CD1c-positive myeloid dendritic cell (primary cell): ENCODE results near the gene NELFB.
"Not testable (repeated sequence)": the region's sequence is repeated elsewhere in the genome, so short reads cannot be mapped to it uniquely, and the experiment has no call there.

Source experiments
- DNase-seq: peaks from one replicate; pipeline ENCODE4 v3.0.0-alpha.2; 2016; ENCODE audit errors: extremely low spot score

Gene NELFB

DNA sequence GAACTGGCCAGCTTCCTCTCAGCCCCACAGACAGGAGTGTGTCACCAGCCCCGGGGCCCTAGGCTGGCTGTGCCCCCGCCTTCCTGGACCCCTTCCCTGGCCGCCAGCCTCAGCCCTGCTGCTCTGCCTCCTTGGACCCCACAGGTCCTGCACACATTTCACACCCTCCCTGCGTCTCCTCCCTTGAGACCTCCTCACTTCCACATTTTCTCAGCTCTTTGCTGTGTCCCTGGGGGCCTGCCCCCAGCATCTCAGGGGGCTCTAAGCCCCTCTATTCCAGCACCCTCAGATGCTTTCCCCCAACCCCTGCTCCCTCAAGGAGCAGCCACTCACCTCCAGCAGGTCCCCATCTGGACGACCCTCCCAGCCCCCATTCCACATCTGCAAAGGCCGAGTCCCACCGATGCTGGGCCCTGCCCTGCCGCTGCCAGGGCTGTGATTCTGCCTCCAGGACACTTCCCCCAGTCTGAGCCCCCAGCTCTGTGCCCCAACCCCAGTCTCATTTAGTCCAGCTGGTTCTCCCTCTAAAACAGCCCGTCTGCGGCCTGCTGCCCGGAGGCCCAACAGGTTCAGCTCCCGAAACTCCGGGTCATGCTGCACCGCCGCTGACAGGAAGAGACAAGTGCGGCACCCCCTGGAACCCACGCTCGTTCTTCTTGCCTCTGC is 20.2 kb upstream of the NELFB start:
- no peak for DNase-seq

- DNase-seq: no peak
Measured at GRCh38 chr9:137235424-137236237, 19.5 kb upstream of the NELFB start.

GRCh38 chr9:137236238-137236935 is 18.7 kb upstream of the NELFB start:
- peak; percentile 93 for DNase-seq

- DNase-seq: no peak
Measured at GRCh38 chr9:137236936-137237421, 18.1 kb upstream of the NELFB start.

- DNase-seq: no peak
Measured at GRCh38 chr9:137237759-137238726, 17.1 kb upstream of the NELFB start.

DNA sequence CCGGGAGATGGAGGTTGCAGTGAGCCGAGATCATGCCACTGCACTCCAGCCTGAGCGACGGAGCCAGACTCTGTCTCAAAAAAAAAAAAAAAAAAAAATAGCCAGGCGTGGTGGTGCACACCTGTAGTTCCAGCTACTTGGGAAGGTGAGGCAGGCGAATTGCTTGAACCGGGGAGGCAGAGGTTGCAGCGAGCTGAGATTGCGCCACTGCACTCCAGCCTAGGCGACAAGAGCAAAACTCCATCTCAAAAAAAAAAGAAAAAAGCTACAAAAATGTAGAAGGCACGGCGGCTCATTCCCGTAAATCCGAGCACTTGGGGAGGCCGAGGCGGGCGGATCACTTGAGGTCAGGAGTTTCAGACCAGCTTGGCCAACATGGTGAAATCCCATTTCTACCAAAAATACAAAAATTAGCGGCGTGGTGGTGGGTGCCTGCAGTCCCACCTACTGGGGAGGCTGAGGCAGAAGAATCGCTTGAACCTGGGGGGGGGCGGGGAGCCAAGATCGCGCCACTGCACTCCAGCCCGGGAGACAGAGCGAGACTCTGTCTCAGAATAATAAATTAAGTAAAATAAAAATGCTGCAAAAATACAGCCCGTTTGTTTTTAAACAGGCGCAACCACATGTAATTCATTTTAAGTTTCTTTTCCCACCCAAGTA is 15.5 kb upstream of the NELFB start:
- DNase-seq: not testable (repeated sequence)

GRCh38 chr9:137240318-137240840 is 14.7 kb upstream of the NELFB start:
- DNase-seq: peak; percentile 87

DNA sequence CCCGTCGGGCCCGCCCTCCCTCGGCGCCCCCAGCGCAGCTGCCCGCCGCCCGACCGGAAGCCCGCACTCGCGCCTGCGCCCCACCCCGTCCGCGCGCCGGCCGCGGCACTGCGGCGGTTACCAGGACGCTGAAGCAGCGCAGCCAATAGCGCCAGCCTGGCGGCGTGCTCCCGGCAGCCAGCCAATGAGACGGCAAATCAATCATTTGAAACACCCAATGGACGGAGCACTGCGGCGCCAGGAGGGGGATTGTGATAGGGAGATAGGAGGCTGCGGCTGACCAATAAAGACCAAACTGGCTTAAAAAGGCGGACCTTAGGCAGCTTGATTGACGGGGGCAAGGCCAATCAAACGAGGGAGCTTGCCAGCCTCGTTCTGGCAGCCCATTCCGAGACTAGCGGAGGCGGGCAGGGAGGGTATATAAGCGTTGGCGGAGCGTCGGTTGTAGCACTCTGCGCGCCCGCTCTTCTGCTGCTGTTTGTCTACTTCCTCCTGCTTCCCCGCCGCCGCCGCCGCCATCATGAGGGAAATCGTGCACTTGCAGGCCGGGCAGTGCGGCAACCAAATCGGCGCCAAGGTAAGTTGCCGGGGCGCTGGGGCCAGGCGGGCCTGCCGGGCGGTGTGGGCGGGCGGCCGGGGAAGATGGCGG is 14.2 kb upstream of the NELFB start, which contains the start of gene TUBB4B:
Gene TUBB4B (plus strand): TSS at position 447 of the 649 bp plus-strand sequence. CDS start 74 bp downstream, at position 521.
- peak; percentile 99 for DNase-seq

DNA sequence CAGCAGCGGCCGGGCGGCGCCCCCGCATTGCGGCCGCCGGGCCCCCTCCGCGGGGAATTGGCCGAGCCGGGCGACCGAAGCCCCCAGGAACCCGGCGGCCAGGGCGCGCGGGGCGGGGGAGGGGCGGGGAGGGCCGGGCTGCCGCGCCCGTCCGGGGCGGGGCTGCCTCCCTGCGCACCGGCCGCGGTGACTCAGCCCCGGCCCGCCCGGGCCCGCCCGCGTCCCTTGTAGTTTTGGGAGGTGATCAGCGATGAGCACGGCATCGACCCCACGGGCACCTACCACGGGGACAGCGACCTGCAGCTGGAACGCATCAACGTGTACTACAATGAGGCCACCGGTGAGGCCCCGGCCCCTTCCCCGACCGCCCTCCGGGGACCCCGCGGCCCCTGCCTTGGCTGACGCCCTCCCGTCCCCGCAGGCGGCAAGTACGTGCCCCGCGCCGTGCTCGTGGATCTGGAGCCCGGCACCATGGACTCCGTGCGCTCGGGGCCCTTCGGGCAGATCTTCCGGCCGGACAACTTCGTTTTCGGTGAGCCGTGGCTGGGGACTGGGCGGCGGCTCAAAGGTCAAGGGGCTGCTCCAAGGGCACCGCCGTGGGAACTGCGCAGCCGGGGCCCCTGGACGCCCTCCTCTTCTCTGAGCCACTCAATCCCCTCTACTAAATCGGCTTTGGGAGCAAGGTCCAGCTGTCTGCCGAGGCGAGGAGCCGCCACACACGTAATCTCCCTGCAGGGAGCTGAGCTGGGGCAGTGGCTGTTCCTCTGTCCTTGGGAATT is 13.4 kb upstream of the NELFB start:
- DNase-seq: no peak

DNA sequence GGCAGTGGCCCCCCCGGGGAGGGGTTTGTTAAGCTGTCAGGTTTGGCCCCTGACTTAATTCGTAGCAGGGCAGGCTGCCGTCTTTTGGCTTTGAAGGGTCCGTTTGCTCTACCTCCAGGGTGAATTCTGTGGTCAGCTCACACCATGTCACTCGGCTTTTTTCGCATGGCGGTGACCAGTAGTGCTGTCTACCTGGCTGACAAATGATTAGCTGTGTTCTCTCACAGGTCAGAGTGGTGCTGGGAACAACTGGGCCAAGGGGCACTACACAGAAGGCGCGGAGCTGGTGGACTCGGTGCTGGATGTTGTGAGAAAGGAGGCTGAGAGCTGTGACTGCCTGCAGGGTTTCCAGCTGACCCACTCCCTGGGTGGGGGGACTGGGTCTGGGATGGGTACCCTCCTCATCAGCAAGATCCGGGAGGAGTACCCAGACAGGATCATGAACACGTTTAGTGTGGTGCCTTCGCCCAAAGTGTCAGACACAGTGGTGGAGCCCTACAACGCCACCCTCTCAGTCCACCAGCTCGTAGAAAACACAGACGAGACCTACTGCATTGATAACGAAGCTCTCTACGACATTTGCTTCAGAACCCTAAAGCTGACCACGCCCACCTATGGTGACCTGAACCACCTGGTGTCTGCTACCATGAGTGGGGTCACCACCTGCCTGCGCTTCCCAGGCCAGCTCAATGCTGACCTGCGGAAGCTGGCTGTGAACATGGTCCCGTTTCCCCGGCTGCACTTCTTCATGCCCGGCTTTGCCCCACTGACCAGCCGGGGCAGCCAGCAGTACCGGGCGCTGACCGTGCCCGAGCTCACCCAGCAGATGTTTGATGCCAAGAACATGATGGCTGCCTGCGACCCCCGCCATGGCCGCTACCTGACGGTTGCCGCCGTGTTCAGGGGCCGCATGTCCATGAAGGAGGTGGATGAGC is 12.6 kb upstream of the NELFB start:
- no peak for DNase-seq

GRCh38 chr9:137243266-137243625 is 11.9 kb upstream of the NELFB start:
- DNase-seq: not testable (repeated sequence)

DNA sequence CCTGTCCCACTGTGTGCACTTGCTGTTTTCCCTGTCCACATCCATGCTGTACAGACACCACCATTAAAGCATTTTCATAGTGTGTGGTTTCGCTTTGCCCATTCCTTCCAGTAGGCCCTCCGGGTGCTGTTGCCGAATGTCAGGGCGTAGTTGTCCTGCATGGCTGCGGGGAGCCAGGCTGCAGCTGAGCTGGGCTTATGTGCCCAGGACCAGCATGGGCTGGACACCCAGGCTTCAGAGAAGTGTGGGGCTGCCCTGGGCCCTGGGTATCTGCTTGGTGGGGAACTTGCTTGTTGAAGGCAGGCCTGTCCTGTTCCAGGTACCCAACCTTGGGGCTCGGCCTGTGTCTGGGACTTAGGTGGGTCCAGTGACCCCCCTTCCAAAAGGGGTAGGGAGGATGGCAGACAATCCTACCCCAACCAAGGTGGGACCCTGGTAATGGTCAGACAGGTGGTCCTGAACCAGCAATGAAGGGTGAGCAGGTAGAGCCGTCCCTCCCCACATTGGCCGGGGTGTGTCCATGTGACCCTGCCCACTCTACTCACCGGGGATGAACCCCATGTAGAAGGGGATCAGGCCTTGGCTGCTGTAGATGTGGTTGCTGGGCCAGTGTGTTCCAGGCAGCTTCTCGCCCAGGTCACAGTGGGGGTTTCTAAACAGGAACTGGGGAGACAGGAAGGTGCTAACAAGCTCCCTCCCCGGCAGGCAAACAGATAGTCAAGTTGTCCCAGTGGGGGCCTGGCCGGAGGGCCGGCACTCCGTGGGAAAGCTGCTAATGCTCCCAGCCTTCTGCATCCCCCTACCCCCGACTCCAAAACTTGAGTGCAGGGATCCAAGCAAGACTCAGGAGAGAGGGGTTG is 11.3 kb upstream of the NELFB start:
- DNase-seq: no peak

- DNase-seq: no peak
Measured at GRCh38 chr9:137244486-137245449, 10.4 kb upstream of the NELFB start.

- no peak for DNase-seq
Measured at GRCh38 chr9:137245450-137246421, 9.4 kb upstream of the NELFB start.
